SK-N-SH treated with all-trans-retinoic acid at 6 μM for 48 hours (cell line): ENCODE measurements around the gene ARG1.
"Not testable (repeated sequence)": the region's sequence is repeated elsewhere in the genome, so short reads cannot be mapped to it uniquely, and the experiment has no call there.

Source experiments
- ATAC-seq: fragments of 200-7000 bp; cut with Tn5 transposase; 3 replicates; pipeline ENCODE4 v1.9.1; 2020; ENCODE audit warnings: mild to moderate bottlenecking, moderate library complexity
- ARNTL ChIP-seq: fragments of 450-650 bp; formaldehyde crosslinking; IDR thresholded peaks from 2 replicates; pipeline ENCODE4 v1.5.0; 2020; ENCODE audit warnings: low read depth, mild to moderate bottlenecking, moderate library complexity, borderline replicate concordance
- BACH2 ChIP-seq: fragments of 250-450 bp; sonication (Bioruptor Pico); IDR thresholded peaks from 2 replicates; pipeline ENCODE4 v1.9.0; 2021; ENCODE audit warnings: mild to moderate bottlenecking, borderline replicate concordance
- CREB5 ChIP-seq: fragments of 250-450 bp; sonication (Bioruptor Pico); IDR thresholded peaks from 2 replicates; pipeline ENCODE4 v1.5.1; 2020; ENCODE audit warnings: low read depth, mild to moderate bottlenecking, moderate library complexity
- CSDC2 ChIP-seq: fragments of 250-450 bp; sonication (Bioruptor Pico); IDR thresholded peaks from 2 replicates; pipeline ENCODE4 v1.5.0; 2020; ENCODE audit warnings: mild to moderate bottlenecking, moderate library complexity
- CSRNP3 ChIP-seq: fragments of 250-450 bp; sonication (Bioruptor Pico); IDR thresholded peaks from 2 replicates; pipeline ENCODE4 v1.5.1; 2021; ENCODE audit warnings: mild to moderate bottlenecking, moderate library complexity
- ESRRG ChIP-seq: fragments of 250-450 bp; sonication (Bioruptor Pico); IDR thresholded peaks from 2 replicates; pipeline ENCODE4 v1.6.1; 2021; ENCODE audit warnings: mild to moderate bottlenecking
- GLIS3 ChIP-seq: fragments of 250-450 bp; sonication (Bioruptor Pico); IDR thresholded peaks from 2 replicates; pipeline ENCODE4 v1.5.0; 2020; ENCODE audit warnings: mild to moderate bottlenecking, moderate library complexity
- ISL1 ChIP-seq: fragments of 250-450 bp; sonication (Bioruptor Pico); IDR thresholded peaks from 2 replicates; pipeline ENCODE4 v2.1.2; 2022; ENCODE audit warnings: mild to moderate bottlenecking, moderate library complexity
- OSR1 ChIP-seq: fragments of 250-450 bp; sonication (Bioruptor Pico); IDR thresholded peaks from 2 replicates; pipeline ENCODE4 v1.8.0; 2022; ENCODE audit warnings: moderate library complexity, mild to moderate bottlenecking, inconsistent platforms
- RARB ChIP-seq: fragments of 250-450 bp; sonication (Bioruptor Pico); IDR thresholded peaks from 2 replicates; pipeline ENCODE4 v1.8.0; 2021; ENCODE audit warnings: mild to moderate bottlenecking, moderate library complexity
- TCF4 ChIP-seq: fragments of 250-450 bp; sonication (Bioruptor Pico); IDR thresholded peaks from 2 replicates; pipeline ENCODE4 v1.8.0; 2021; ENCODE audit warnings: mild to moderate bottlenecking, moderate library complexity, borderline replicate concordance
- TOX ChIP-seq: fragments of 250-450 bp; sonication (Bioruptor Pico); IDR thresholded peaks from 2 replicates; pipeline ENCODE4 v1.8.0; 2021; ENCODE audit warnings: mild to moderate bottlenecking, moderate library complexity, borderline replicate concordance
- TSHZ2 ChIP-seq: fragments of 250-450 bp; sonication (Bioruptor Pico); IDR thresholded peaks from 2 replicates; pipeline ENCODE4 v1.5.0; 2020; ENCODE audit warnings: mild to moderate bottlenecking, moderate library complexity
- ZC3H10 ChIP-seq: fragments of 250-450 bp; sonication (Bioruptor Pico); IDR thresholded peaks from 2 replicates; pipeline ENCODE4 v1.5.1; 2021; ENCODE audit warnings: mild to moderate bottlenecking, moderate library complexity
- ZFP30 ChIP-seq: fragments of 450-650 bp; formaldehyde crosslinking; IDR thresholded peaks from 2 replicates; pipeline ENCODE4 v1.5.0; 2022; ENCODE audit warnings: mild to moderate bottlenecking, moderate library complexity
- ZNF565 ChIP-seq: fragments of 450-650 bp; formaldehyde crosslinking; conservative IDR thresholded peaks from 2 replicates; pipeline ENCODE4 v1.5.0; 2020; ENCODE audit warnings: low read depth, mild to moderate bottlenecking, moderate library complexity
- ZNF70 ChIP-seq: fragments of 450-650 bp; formaldehyde crosslinking; IDR thresholded peaks from 2 replicates; pipeline ENCODE4 v1.5.0; 2020; ENCODE audit warnings: mild to moderate bottlenecking, moderate library complexity
- ZNF8 ChIP-seq: fragments of 450-650 bp; formaldehyde crosslinking; IDR thresholded peaks from 2 replicates; pipeline ENCODE4 v1.5.0; 2020; ENCODE audit warnings: mild to moderate bottlenecking, moderate library complexity
- TF ChIP-seq, protein P1 (sequence below): fragments of 250-450 bp; sonication (Bioruptor Pico); IDR thresholded peaks from 2 replicates; pipeline ENCODE4 v1.8.0; 2021; ENCODE audit warnings: low read depth, mild to moderate bottlenecking, moderate library complexity, borderline replicate concordance

The ARG1 gene

GRCh38 chr6:131572686-131573415, at the start of gene ARG1:
Gene ARG1, plus strand, starts transcription at chr6:131573226. Its CDS starts 57 bp downstream, at chr6:131573283.
- no peak for TF ChIP-seq TCF4 (CRISPR knock-in tag)
- no peak for TF ChIP-seq OSR1 (CRISPR knock-in tag)
- no peak for TF ChIP-seq ZNF565 (CRISPR knock-in tag)
- TF ChIP-seq CSRNP3 (CRISPR knock-in tag): no peak
- no peak for TF ChIP-seq CSDC2 (CRISPR knock-in tag)

GRCh38 chr6:131523988-131524673, 48.9 kb upstream of the ARG1 start:
- ATAC-seq: no peak
- no peak for TF ChIP-seq CREB5
- no peak for TF ChIP-seq BACH2 (CRISPR knock-in tag)
- TF ChIP-seq ZC3H10 (CRISPR knock-in tag): no peak
- no peak for TF ChIP-seq ESRRG
- TF ChIP-seq, protein P1, sequence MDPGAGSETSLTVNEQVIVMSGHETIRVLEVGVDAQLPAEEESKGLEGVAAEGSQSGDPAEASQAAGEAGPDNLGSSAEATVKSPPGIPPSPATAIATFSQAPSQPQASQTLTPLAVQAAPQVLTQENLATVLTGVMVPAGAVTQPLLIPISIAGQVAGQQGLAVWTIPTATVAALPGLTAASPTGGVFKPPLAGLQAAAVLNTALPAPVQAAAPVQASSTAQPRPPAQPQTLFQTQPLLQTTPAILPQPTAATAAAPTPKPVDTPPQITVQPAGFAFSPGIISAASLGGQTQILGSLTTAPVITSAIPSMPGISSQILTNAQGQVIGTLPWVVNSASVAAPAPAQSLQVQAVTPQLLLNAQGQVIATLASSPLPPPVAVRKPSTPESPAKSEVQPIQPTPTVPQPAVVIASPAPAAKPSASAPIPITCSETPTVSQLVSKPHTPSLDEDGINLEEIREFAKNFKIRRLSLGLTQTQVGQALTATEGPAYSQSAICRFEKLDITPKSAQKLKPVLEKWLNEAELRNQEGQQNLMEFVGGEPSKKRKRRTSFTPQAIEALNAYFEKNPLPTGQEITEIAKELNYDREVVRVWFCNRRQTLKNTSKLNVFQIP: no peak
- TF ChIP-seq ARNTL (CRISPR knock-in tag): no peak
- TF ChIP-seq TSHZ2 (CRISPR knock-in tag): no peak
- TF ChIP-seq ZNF70: no peak
- no peak for TF ChIP-seq ISL1
- TF ChIP-seq ZNF8 (CRISPR knock-in tag): no peak
- TF ChIP-seq ZFP30 (CRISPR knock-in tag): no peak

More at GRCh38 chr6:131572686-131573415, at the start of gene ARG1:
- no peak for ATAC-seq

- TF ChIP-seq RARB (CRISPR knock-in tag): no peak
- TF ChIP-seq GLIS3 (CRISPR knock-in tag): no peak
- TF ChIP-seq ZC3H10 (CRISPR knock-in tag): no peak
- TF ChIP-seq TOX (CRISPR knock-in tag): no peak
- ATAC-seq: no peak
Measured at GRCh38 chr6:131524695-131525336, 48.2 kb upstream of the ARG1 start.

- ATAC-seq: not testable (repeated sequence)
Measured at GRCh38 chr6:131530936-131531335, 42.1 kb upstream of the ARG1 start.

DNA sequence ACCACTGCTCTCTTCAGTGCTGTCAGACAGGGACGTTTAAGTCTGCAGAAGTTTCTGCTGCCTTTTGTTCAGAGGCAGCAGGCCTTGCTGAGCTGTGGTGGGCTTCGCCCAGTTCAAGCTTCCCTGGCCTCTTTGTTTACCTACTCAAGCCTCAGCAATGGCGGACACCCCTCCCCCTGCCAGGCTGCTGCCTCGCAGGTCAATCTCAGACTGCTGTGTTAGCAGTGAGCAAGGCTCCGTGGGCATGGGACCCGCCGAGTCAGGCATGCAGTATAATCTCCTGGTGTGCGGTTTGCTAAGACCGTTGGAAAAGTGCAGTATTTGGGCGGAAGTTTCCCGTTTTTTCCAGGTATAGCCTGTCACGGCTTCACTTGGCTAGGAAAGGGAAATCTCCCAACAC, 41.3 kb upstream of the ARG1 start:
- not testable (repeated sequence) for ATAC-seq
